Testis (tissue), 3 donors: ENCODE measurements around the gene RDH5. TPM values are rescaled to one million over a fixed set of nuclear protein-coding genes. Genes with fewer than 3 reads are reported as not detected.

Experiments used
- DNase-seq: peaks from one replicate; pipeline ENCODE4 v3.0.0-alpha.2; 2019
- H3K27ac ChIP-seq, 2 donors: fragments of 200-600 bp; sonication (generic); one replicate each; pipeline ENCODE4 v1.5.1; 2019
- H3K27me3 ChIP-seq: fragments of 200-600 bp; sonication (generic); one replicate; pipeline ENCODE4 v1.5.1; 2019
- H3K36me3 ChIP-seq: fragments of 200-600 bp; sonication (generic); one replicate; pipeline ENCODE4 v1.5.1; 2017; ENCODE audit warnings: low read depth; ENCODE audit errors: missing control alignments
- H3K4me1 ChIP-seq: fragments of 200-600 bp; sonication (generic); one replicate; pipeline ENCODE4 v1.5.1; 2019
- H3K4me3 ChIP-seq, 2 donors: fragments of 200-600 bp; sonication (generic); one replicate each; pipeline ENCODE4 v1.5.1; 2017 to 2019
- H3K9me3 ChIP-seq: fragments of 200-600 bp; sonication (generic); one replicate; pipeline ENCODE4 v1.5.1; 2017
- POLR2A ChIP-seq: fragments of 450-650 bp; IDR thresholded peaks from one replicate; pipeline ENCODE4 v1.6.1; 2017; ENCODE audit warnings: antibody characterized with exemption, mild to moderate bottlenecking, moderate library complexity
- WGBS, 2 donors: methylation state at CpG; one replicate each; pipeline ENCODE4 v1.1.5; 2018; 5-methylcytosine and 5-hydroxymethylcytosine counted together
- intact Hi-C: fragments of 100-400 bp; cut with DNase I; formaldehyde crosslinking; loops from one replicate; pipeline ENCODE4 v1.15.1; 2023; ENCODE audit warnings: low total_unique reads
- polyA plus RNA-seq: library from polyadenylated mRNA; stranded (reverse); fragments of 350-450 nt; fragmentation: Illumina TruSeq; extraction: RNeasy Lipid Tissue Mini Kit (QIAGEN cat#74804); gene quantifications from one replicate; pipeline ENCODE4 v1.2.3, GENCODE V29; 2014; ENCODE audit warnings: low read depth, low replicate concordance; ENCODE audit not compliant: insufficient read depth
- total RNA-seq, 2 donors: library from RNA; depleted of rRNA; stranded (reverse); fragments of >200 nt; gene quantifications; one replicate each; pipeline ENCODE4 v1.2.3, GENCODE V29; 2016
- TF ChIP-seq, protein P1 (sequence below), 3 experiments: fragments of 450-650 bp in 2 of 3; fragments of 200-600 bp in 1 of 3; sonication (generic) in 1 of 3; IDR thresholded peaks; one replicate each; pipeline ENCODE4 v1.5.1; 2016 to 2019; ENCODE audit warnings: antibody characterized with exemption in 3 of 3, mild to moderate bottlenecking in 2 of 3, moderate library complexity in 1 of 3

Gene RDH5
- total and polyA plus RNA-seq, 3 donors from 2014 or later = 9.8 to 18.0 (median 15.1) TPM

- intact Hi-C loops = no loop called here
- DNase-seq = peak; percentile 97
- TF ChIP-seq, protein P1, sequence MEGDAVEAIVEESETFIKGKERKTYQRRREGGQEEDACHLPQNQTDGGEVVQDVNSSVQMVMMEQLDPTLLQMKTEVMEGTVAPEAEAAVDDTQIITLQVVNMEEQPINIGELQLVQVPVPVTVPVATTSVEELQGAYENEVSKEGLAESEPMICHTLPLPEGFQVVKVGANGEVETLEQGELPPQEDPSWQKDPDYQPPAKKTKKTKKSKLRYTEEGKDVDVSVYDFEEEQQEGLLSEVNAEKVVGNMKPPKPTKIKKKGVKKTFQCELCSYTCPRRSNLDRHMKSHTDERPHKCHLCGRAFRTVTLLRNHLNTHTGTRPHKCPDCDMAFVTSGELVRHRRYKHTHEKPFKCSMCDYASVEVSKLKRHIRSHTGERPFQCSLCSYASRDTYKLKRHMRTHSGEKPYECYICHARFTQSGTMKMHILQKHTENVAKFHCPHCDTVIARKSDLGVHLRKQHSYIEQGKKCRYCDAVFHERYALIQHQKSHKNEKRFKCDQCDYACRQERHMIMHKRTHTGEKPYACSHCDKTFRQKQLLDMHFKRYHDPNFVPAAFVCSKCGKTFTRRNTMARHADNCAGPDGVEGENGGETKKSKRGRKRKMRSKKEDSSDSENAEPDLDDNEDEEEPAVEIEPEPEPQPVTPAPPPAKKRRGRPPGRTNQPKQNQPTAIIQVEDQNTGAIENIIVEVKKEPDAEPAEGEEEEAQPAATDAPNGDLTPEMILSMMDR (IDR thresholded peaks at IDR 0.05) = no peak
- TF ChIP-seq POLR2A = peak; percentile 51
- 0% methylated on average over 6 to 41 of the region's 61 CpGs for WGBS, 2 donors
- Histone ChIP-seq H3K36me3 (no peaks in the 10 kb centered on the region), H3K27ac (peak within 1 kb of the TSS; percentile 99 to 100), H3K4me1 (peaks cover 28% of the 10 kb centered on the region), H3K4me3 (peak within 1 kb of the TSS; percentile 90 to 95), H3K9me3 (no peaks in the 10 kb centered on the region), H3K27me3 (no peaks in the 10 kb centered on the region)
Observed at GRCh38 chr12:55728939-55729818, 9.0 kb downstream of the RDH5 start, which contains the start of gene CD63. TSS of gene CD63 (minus strand) at chr12:55729009. CDS start at chr12:55728341, 668 bp downstream.

DNA sequence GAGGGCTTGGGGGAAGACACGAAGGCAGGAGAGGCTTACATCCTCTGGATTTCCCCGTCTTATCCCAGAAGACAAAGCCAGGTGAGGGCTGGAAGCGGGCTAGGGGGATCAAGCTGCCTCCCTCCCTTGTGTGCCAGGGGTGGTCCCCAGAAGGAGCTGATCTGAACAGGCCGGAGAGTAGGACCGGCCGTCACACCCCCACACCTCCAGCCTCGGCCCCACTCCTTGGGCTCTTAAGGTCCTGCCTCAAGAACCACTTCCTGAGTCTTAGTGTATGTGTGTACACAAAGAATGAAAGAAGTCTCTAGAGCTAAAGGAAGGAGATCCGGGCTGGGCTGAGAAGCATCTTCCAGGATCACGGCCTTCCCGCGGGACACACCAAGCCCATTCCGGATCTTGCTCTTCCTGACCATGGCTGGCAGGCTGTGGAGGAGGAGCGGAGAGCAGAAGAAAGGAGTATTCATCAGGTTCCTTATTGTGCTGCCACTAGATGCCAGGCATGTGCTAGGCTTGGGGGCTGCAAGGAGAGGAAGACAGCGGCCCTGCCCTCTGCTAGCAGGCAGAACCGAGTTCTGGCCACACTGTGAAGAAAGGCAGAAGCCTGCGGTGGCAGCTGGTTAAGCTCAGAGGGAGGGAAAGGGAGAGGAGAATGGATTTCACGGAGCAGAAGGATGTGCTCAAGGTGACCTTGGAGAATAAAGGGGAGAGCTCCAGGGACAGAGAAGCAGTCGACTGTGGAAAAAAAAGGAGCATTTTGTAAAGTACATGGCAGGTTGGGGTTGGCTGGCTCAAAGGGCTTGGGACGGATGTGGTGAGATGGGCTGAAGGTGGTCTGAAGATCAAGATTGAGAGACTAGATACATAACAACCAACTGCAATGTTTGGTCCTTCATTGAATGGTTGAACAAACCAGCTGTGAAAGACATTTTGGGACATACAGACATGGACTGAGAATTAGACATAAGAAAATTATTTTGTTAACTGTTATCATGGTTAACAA, 9.9 kb downstream of the RDH5 start:
- peak overlapping the region; percentile 90 to 95 for H3K4me3 ChIP-seq
- intact Hi-C loops = loop anchor here (10.0 kb wide), 1 partner anchor 75 kb away; no protein-coding TSS in a partner anchor
- H3K27me3 ChIP-seq = no peaks in the 10 kb centered on the region
- TF ChIP-seq, protein P1 (IDR thresholded peaks at IDR 0.05) = no peak
- peak; percentile 38 for TF ChIP-seq POLR2A
- peak; percentile 79 for DNase-seq
- peaks cover 27% of the 10 kb centered on the region for H3K4me1 ChIP-seq
- no peaks in the 10 kb centered on the region for H3K36me3 ChIP-seq
- WGBS, 2 donors = 1% methylated on average over 18 to 19 of the region's 19 CpGs
- H3K27ac ChIP-seq = peak overlapping the region; percentile 99 to 100
- no peaks in the 10 kb centered on the region for H3K9me3 ChIP-seq

DNA sequence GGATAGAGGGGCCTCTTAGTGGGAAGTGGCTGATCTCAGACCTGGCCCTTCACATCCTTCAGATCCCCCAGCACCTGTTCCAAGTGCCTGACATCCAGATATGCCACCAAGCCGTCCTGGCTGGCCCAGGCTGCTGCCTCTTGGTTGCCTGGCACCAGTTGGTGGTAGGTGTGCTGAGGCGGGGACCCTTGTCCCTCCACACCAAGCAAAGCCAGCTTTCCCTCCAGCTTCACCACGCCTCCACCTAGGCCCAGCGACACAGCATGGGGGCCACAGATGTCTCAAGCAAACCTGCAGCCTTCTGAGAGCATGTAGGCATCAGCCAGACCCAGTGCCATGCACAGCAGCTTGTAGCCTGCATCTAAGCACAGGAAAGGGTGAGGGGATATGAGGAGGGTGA, 12.1 kb downstream of the RDH5 start:
- Histone ChIP-seq H3K9me3 (no peaks in the 10 kb centered on the region), H3K4me1 (peaks cover 21% of the 10 kb centered on the region), H3K4me3 (no peak overlapping the region), H3K27ac (no peak overlapping the region), H3K27me3 (no peaks in the 10 kb centered on the region), H3K36me3 (no peaks in the 10 kb centered on the region)
- intact Hi-C loops = loop anchor here (10.0 kb wide), 1 partner anchor 73 kb away; no protein-coding TSS in a partner anchor
- WGBS, 2 donors = 88 to 91% methylated on average over 3 to 4 of the region's 4 CpGs
- no peak for DNase-seq
- TF ChIP-seq, protein P1 (IDR thresholded peaks at IDR 0.05) = no peak

DNA sequence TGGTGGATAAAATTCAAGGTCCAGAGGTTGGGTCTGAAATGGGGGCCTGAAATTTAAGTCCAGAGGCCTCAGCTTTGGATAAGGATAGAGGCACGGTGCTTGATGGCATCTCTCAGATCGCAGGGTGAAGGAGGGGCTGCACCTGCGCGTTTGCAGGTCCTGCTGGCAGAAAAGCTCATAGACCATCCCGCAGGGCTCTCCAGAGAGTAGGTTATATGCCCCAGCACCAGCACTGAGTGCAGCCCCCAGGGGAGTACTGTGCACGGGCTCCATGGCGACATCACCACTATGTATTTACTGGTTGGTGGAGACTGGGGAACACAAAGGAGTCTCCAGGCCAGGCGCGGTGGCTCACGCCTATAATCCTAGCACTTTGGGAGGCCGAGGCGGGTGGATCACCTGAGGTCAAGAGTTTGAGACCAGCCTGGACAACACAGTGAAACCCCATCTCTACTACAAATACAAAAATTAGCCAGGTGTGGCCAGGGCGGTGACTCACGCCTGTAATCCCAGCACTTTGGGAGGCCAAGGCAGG, 12.9 kb downstream of the RDH5 start:
- no peak overlapping the region for H3K27ac ChIP-seq
- intact Hi-C loops = loop anchor here (10.0 kb wide), 1 partner anchor 72 kb away; no protein-coding TSS in a partner anchor

More for the DNA sequence above, 12.9 kb downstream of the RDH5 start:
- Histone ChIP-seq H3K9me3 (no peaks in the 10 kb centered on the region), H3K27me3 (no peaks in the 10 kb centered on the region), H3K4me3 (no peak overlapping the region), H3K36me3 (no peaks in the 10 kb centered on the region), H3K4me1 (peaks cover 23% of the 10 kb centered on the region)
- TF ChIP-seq POLR2A = no peak
- TF ChIP-seq, protein P1 (IDR thresholded peaks at IDR 0.05) = no peak
- 87 to 91% methylated on average over 10 to 14 of the region's 14 CpGs for WGBS, 2 donors
- no peak for DNase-seq
